ENCODE results near the gene C11orf98.

GRCh38 chr11:62676698-62677097 lies 11.7 kb upstream of the C11orf98 start:
- TF ChIP-seq JUN (IDR thresholded peaks at IDR 0.05; ENCODE audit: borderline replicate concordance, insufficient read depth, insufficient read length, low read depth) (no peak), POLR2A (IDR thresholded peaks at IDR 0.05; ENCODE audit: low read depth, low read length) (no peak), CTCF (IDR thresholded peaks at IDR 0.05; ENCODE audit: extremely low read depth in 1 of 2, insufficient read depth in 1 of 2, low read depth in 1 of 2, low read length in 2 of 2) (no peak)

All from endothelial cell of umbilical vein (primary cell).